DOHH2 (cell line): ENCODE data around the gene VPREB1.
"Not testable (repeated sequence)": the region's sequence is repeated elsewhere in the genome, so short reads cannot be mapped to it uniquely, and the experiment has no call there.

Experiments
- H3F3A ChIP-seq: fragments of 200-600 bp; sonication (generic), shearing (Covaris generic); 2 replicates; pipeline ENCODE4 v1.6.0; 2016; ENCODE audit warnings: antibody characterized with exemption, mild to moderate bottlenecking; ENCODE audit not compliant: control insufficient read depth, insufficient read depth
- H3K27ac ChIP-seq: fragments of 200-600 bp; sonication (generic); 2 replicates; pipeline ENCODE4 v1.5.1; 2014; ENCODE audit warnings: low read depth, mild to moderate bottlenecking, low read length, moderate library complexity
- H3K27me3 ChIP-seq: fragments of 200-600 bp; sonication (generic); 2 replicates; pipeline ENCODE4 v1.6.1; 2014; ENCODE audit warnings: mild to moderate bottlenecking, low read length, mixed read lengths; ENCODE audit not compliant: control insufficient read depth
- H3K36me3 ChIP-seq: fragments of 200-600 bp; sonication (generic); 2 replicates; pipeline ENCODE4 v1.6.1; 2014; ENCODE audit warnings: mild to moderate bottlenecking, low read length, moderate library complexity, mixed read lengths; ENCODE audit not compliant: control insufficient read depth
- H3K4me1 ChIP-seq: fragments of 200-600 bp; sonication (generic); 2 replicates; pipeline ENCODE4 v1.6.1; 2014; ENCODE audit warnings: mild to moderate bottlenecking, low read length, mixed read lengths; ENCODE audit not compliant: control insufficient read depth
- H3K4me2 ChIP-seq: fragments of 200-600 bp; sonication (generic); 2 replicates; pipeline ENCODE4 v1.6.0; 2014; ENCODE audit warnings: mild to moderate bottlenecking, low read length, moderate library complexity
- H3K4me3 ChIP-seq: fragments of 200-600 bp; sonication (generic); 2 replicates; pipeline ENCODE4 v1.5.1; 2014; ENCODE audit warnings: mild to moderate bottlenecking, low read length, mixed read lengths
- H3K79me2 ChIP-seq: fragments of 200-600 bp; sonication (generic); 2 replicates; pipeline ENCODE4 v1.6.1; 2014; ENCODE audit warnings: mild to moderate bottlenecking, low read length, mixed read lengths; ENCODE audit not compliant: control insufficient read depth
- H3K9me2 ChIP-seq: fragments of 200-600 bp; sonication (generic); replicated peaks from 2 replicates; pipeline ENCODE4 v1.6.1; 2014; ENCODE audit warnings: mild to moderate bottlenecking, low read length, mixed read lengths; ENCODE audit not compliant: control insufficient read depth
- H3K9me3 ChIP-seq: fragments of 200-600 bp; sonication (generic); 2 replicates; pipeline ENCODE4 v1.6.1; 2014; ENCODE audit warnings: antibody characterized with exemption, low read length, mixed read lengths; ENCODE audit not compliant: control insufficient read depth, insufficient read depth
- H4K20me1 ChIP-seq: fragments of 200-600 bp; sonication (generic); 2 replicates; pipeline ENCODE4 v1.6.0; 2014; ENCODE audit warnings: low read depth, mild to moderate bottlenecking, antibody characterized with exemption, low read length, moderate library complexity; ENCODE audit not compliant: control insufficient read depth, insufficient read depth
- CTCF ChIP-seq: fragments of 200-600 bp; sonication (generic); IDR thresholded peaks from one replicate; pipeline ENCODE4 v1.5.1; 2014; ENCODE audit warnings: antibody characterized with exemption, mild to moderate bottlenecking, low read depth, low read length; ENCODE audit not compliant: poor library complexity, severe bottlenecking
- EZH2phosphoT487 ChIP-seq: fragments of 200-600 bp; sonication (generic); IDR thresholded peaks from 2 replicates; pipeline ENCODE4 v1.6.1; 2017; ENCODE audit warnings: borderline replicate concordance, mild to moderate bottlenecking, antibody characterized with exemption, low read length, moderate library complexity, mixed read lengths

The VPREB1 gene

GRCh38 chr22:22219140-22219996 lies 25.2 kb upstream of the VPREB1 start:
- H3K9me2 ChIP-seq = no peaks in the 10 kb centered on the region
- no peaks in the 10 kb centered on the region for H3K9me3 ChIP-seq
- peaks cover 51% of the 10 kb centered on the region for H3K4me1 ChIP-seq
- no peak overlapping the region for H3K4me3 ChIP-seq
- H3K36me3 ChIP-seq = no peaks in the 10 kb centered on the region
- no peaks in the 10 kb centered on the region for H4K20me1 ChIP-seq
- H3K27ac ChIP-seq = no peak overlapping the region
- H3F3A ChIP-seq = no peaks in the 10 kb centered on the region
- H3K79me2 ChIP-seq = no peaks in the 10 kb centered on the region
- TF ChIP-seq CTCF (no peak), EZH2phosphoT487 (no peak)
- H3K27me3 ChIP-seq = no peaks in the 10 kb centered on the region
- peak overlapping the region; percentile 57 for H3K4me2 ChIP-seq

GRCh38 chr22:22221043-22221442 lies 23.5 kb upstream of the VPREB1 start:
- H3K79me2 ChIP-seq, H3K27ac ChIP-seq, H3K36me3 ChIP-seq, H3K4me2 ChIP-seq, H3F3A ChIP-seq, H3K27me3 ChIP-seq, H3K9me2 ChIP-seq, H3K9me3 ChIP-seq, H4K20me1 ChIP-seq, H3K4me3 ChIP-seq: not testable (repeated sequence)
- H3K4me1 ChIP-seq = peaks cover 49% of the 10 kb centered on the region

DNA sequence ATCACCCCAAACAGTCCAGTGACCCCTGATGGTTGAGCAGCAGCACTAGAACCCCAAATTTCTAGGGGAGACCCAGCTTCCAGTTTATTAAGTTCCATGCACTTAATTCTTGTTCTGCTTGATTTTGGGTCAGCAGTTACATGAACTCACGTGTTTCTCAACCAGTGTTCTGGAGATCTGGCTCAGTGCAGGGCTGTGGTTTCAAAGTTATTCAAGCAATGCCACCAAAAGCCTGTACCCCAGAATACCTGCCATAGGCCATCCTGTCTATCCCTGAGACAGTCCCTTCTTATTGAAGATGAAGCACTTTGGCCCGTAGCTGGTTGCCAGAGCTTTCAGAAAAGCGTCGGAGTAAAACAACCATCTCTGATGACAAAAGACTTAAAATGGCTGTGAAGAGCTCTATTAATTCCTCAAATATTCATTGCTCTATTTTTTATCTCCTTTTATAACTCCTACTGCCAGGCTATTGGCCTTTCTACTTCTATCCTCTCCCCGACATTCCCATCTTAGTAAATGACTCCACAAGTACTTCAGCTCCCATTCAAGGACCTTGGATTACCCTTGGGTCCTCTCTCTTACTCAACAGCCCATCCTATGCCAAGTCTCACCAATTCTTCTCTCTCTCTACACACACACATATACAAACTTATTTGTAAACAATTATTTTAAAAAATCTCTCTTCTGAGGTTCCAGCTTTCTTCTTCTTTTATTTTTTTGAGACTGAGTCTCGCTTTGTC lies 18.0 kb upstream of the VPREB1 start:
- Histone ChIP-seq H3K4me2 (no peak overlapping the region), H3K79me2 (no peaks in the 10 kb centered on the region), H3K9me2 (no peaks in the 10 kb centered on the region), H3K9me3 (no peaks in the 10 kb centered on the region), H3K27ac (no peak overlapping the region), H3K27me3 (no peaks in the 10 kb centered on the region), H3K4me3 (no peak overlapping the region), H4K20me1 (no peaks in the 10 kb centered on the region), H3F3A (peaks cover 3% of the 10 kb centered on the region; the same call in 1 of the 2 replicates), H3K36me3 (no peaks in the 10 kb centered on the region), H3K4me1 (peaks cover 25% of the 10 kb centered on the region)
- TF ChIP-seq CTCF (no peak), EZH2phosphoT487 (no peak)

- Histone ChIP-seq H3K9me2 (no peaks in the 10 kb centered on the region), H3K4me1 (peaks cover 29% of the 10 kb centered on the region), H3K9me3 (no peaks in the 10 kb centered on the region), H3F3A (peaks cover 3% of the 10 kb centered on the region; the same call in 1 of the 2 replicates), H3K79me2 (no peaks in the 10 kb centered on the region), H3K36me3 (no peaks in the 10 kb centered on the region), H3K27me3 (no peaks in the 10 kb centered on the region), H3K27ac (no peak overlapping the region), H4K20me1 (no peaks in the 10 kb centered on the region), H3K4me3 (no peak overlapping the region), H3K4me2 (no peak overlapping the region)
- TF ChIP-seq CTCF (no peak), EZH2phosphoT487 (no peak)
Observed at GRCh38 chr22:22228421-22228820, 16.2 kb upstream of the VPREB1 start.
